Type B pancreatic cell (in vitro differentiated cells): ENCODE data around the gene CPA2. TPM values are rescaled to one million over a fixed set of nuclear protein-coding genes. Genes with fewer than 3 reads are reported as not detected.
A peak's percentile ranks its signal among the peaks of the same experiment; 100 is the strongest.

Experiments used
- DNase-seq: peaks from one replicate; pipeline ENCODE4 v3.0.0; 2021; ENCODE audit warnings: mixed read lengths; ENCODE audit not compliant: unreplicated experiment; ENCODE audit errors: extremely low spot score
- H3K27ac Mint-ChIP-seq: 2 replicates; pipeline ENCODE4 v1.8.0; 2021; ENCODE audit warnings: mild to moderate bottlenecking, mixed read lengths
- H3K27me3 Mint-ChIP-seq: 2 replicates; pipeline ENCODE4 v1.8.0; 2021; ENCODE audit warnings: mixed read lengths
- H3K36me3 Mint-ChIP-seq: 2 replicates; pipeline ENCODE4 v1.8.0; 2021; ENCODE audit warnings: mixed read lengths
- H3K4me1 Mint-ChIP-seq: one replicate; pipeline ENCODE4 v1.8.0; 2021; ENCODE audit warnings: mixed read lengths; ENCODE audit not compliant: unreplicated experiment
- H3K4me3 Mint-ChIP-seq: 2 replicates; pipeline ENCODE4 v1.8.0; 2021; ENCODE audit warnings: mild to moderate bottlenecking, mixed read lengths
- H3K9me3 Mint-ChIP-seq: 2 replicates; pipeline ENCODE4 v1.8.0; 2021; ENCODE audit warnings: mixed read lengths
- total RNA-seq: library from RNA; stranded (reverse); gene quantifications from 2 replicates; pipeline ENCODE4 v1.2.1, GENCODE V29; 2021; ENCODE audit warnings: low replicate concordance
- TF ChIP-seq, protein P1 (sequence below): fragments of 200-600 bp; sonication (generic); conservative IDR thresholded peaks from 2 replicates; pipeline ENCODE4 v1.5.0; 2021; ENCODE audit warnings: antibody characterized with exemption, mild to moderate bottlenecking

The CPA2 gene
- total RNA-seq, 1 donor from 2014 or later = 19.8 TPM

DNA sequence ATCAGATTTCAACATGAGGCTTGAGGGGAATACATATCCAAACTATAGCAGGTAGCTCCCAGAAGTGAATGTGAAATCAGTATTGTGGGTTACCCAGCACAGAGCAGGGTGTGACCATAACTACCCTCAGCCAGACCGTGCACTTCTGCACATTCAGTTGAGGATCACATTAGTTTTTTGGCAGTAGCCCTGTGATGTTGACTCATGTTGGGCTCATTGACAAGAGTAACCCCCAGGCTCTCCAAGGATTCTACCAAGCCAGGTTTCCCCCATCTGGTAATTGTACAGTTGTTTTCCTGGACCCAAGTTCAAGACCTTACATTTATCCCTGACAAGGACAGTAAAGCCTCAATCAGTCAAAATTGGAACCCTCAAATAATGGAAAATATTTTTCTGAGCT lies 14.6 kb downstream of the CPA2 start:
- Mint-ChIP-seq H3K27ac (no peak overlapping the region), H3K4me3 (no peak overlapping the region), H3K27me3 (no peaks in the 10 kb centered on the region), H3K36me3 (peaks cover 5% of the 10 kb centered on the region), H3K9me3 (peaks cover 17% of the 10 kb centered on the region), H3K4me1 (peaks cover 28% of the 10 kb centered on the region)
- TF ChIP-seq, protein P1, sequence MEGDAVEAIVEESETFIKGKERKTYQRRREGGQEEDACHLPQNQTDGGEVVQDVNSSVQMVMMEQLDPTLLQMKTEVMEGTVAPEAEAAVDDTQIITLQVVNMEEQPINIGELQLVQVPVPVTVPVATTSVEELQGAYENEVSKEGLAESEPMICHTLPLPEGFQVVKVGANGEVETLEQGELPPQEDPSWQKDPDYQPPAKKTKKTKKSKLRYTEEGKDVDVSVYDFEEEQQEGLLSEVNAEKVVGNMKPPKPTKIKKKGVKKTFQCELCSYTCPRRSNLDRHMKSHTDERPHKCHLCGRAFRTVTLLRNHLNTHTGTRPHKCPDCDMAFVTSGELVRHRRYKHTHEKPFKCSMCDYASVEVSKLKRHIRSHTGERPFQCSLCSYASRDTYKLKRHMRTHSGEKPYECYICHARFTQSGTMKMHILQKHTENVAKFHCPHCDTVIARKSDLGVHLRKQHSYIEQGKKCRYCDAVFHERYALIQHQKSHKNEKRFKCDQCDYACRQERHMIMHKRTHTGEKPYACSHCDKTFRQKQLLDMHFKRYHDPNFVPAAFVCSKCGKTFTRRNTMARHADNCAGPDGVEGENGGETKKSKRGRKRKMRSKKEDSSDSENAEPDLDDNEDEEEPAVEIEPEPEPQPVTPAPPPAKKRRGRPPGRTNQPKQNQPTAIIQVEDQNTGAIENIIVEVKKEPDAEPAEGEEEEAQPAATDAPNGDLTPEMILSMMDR = no peak
- no peak for DNase-seq

DNA sequence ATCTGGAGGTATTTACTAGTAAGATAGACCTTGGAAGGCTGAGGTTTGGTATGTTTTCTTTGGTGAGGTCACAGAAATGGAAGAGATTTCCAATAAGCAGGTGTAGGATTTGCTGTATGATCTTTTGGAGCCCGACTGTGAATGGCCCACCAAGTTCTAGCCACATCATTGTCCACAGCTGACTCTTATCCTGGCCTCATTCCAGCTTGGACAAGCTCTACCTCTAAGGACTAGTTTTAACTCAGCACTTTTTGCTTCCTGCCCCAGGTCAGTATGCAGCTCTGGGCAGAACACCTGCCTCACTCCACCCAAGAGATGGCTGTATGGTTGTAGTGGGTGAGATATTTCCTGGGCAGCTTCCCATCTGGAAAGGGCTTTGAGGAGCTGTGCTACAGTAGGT lies 20.2 kb downstream of the CPA2 start:
- Mint-ChIP-seq H3K27ac (peak overlapping the region; percentile 18), H3K36me3 (peaks cover 10% of the 10 kb centered on the region)

DNA sequence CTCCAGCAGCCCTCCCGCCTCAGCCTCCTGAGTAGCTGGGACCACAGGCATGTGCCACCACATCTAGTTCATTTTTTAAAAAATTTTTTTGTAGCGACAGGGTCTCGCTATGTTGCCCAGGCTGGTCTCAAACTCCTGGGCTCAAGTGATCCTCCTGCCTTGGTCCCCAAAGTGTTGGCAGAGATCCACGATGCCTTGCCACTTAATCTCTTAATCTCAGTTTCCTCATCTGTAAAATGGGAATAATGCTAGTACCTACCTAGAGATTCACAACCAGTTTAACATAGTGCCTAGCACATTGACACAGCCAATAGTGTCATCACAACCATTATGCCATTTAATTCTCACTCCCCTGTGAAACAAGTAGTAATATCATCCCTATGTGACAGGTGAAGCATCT lies 21.5 kb downstream of the CPA2 start:
- DNase-seq = no peak
- Mint-ChIP-seq H3K4me3 (no peak overlapping the region), H3K9me3 (peaks cover 27% of the 10 kb centered on the region), H3K27me3 (no peaks in the 10 kb centered on the region), H3K36me3 (peaks cover 10% of the 10 kb centered on the region), H3K4me1 (peaks cover 24% of the 10 kb centered on the region), H3K27ac (no peak overlapping the region)
- TF ChIP-seq, protein P1 = no peak

More for the DNA sequence above, 20.2 kb downstream of the CPA2 start:
- Mint-ChIP-seq H3K4me1 (peaks cover 22% of the 10 kb centered on the region), H3K27me3 (no peaks in the 10 kb centered on the region), H3K9me3 (peaks cover 26% of the 10 kb centered on the region), H3K4me3 (no peak overlapping the region)
- TF ChIP-seq, protein P1 = no peak
- no peak for DNase-seq

DNA sequence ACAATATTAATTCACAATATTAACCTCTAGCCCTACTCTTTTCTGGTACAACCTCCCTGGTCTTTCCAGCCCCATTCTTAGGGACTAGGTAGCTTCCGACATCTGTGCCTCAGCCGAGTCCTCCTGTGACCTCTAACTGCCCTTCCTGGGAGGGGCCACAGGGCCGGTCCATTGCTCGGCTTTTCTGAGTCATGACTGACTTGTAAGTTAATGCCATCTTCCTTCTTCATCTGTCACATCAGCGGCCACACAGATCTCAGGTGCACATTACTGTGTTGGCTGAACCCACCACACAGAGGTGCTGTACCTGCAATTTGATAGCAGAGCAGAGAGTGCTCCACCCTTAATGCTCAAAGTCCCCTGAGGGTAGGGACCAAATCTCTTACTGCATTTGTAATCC lies 22.2 kb downstream of the CPA2 start:
- Mint-ChIP-seq H3K27ac (peak overlapping the region; percentile 40), H3K4me1 (peaks cover 31% of the 10 kb centered on the region), H3K9me3 (peaks cover 30% of the 10 kb centered on the region), H3K27me3 (no peaks in the 10 kb centered on the region), H3K4me3 (no peak overlapping the region), H3K36me3 (peaks cover 13% of the 10 kb centered on the region)
- DNase-seq = no peak
- TF ChIP-seq, protein P1 = no peak

DNA sequence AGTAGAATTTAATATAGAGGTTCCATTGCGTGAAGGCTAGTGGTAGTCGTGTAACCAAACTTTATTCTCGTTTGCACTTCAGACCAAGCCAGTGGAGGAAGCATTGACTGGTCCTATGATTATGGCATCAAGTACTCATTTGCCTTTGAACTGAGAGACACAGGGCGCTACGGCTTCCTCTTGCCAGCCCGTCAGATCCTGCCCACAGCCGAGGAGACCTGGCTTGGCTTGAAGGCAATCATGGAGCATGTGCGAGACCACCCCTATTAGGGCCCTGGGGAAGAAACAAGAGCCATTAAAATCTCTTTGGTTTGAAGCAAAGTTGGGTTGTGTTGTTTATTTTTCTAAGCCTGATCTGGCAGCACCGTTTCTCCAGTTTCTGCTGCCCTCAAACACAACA lies 22.8 kb downstream of the CPA2 start:
- TF ChIP-seq, protein P1 = no peak
- DNase-seq = no peak
- Mint-ChIP-seq H3K27me3 (no peaks in the 10 kb centered on the region), H3K4me3 (no peak overlapping the region), H3K27ac (no peak overlapping the region), H3K9me3 (peaks cover 29% of the 10 kb centered on the region), H3K36me3 (peaks cover 12% of the 10 kb centered on the region), H3K4me1 (peaks cover 27% of the 10 kb centered on the region)

DNA sequence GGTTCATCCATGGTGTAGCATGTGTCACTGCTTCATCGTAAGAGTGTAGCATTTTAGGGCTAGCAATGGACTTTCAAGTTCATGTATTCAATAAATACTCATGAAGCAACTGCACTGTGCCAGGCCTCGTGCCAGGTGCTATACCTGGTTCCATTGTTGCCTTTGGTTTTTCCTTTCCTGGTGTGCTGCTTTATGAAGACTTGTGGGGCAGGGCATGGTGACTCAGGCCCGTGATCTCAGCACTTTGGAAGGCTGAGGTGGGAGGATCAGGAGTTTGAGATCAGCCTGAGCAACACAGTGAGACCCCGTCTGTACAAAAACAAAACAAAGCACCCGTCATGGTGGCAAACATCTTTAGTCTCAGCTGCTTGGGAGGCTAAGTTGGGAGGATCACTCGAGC lies 24.1 kb downstream of the CPA2 start:
- no peak for DNase-seq
- Mint-ChIP-seq H3K4me3 (no peak overlapping the region), H3K9me3 (peaks cover 35% of the 10 kb centered on the region), H3K4me1 (peaks cover 27% of the 10 kb centered on the region), H3K27ac (no peak overlapping the region), H3K27me3 (no peaks in the 10 kb centered on the region), H3K36me3 (peaks cover 12% of the 10 kb centered on the region)
- TF ChIP-seq, protein P1 = no peak
